Daoy (cell line): ENCODE measurements around the gene TCEAL7. TPM values are rescaled to one million over a fixed set of nuclear protein-coding genes. Genes with fewer than 3 reads are reported as not detected.
"Not testable (repeated sequence)": the region's sequence is repeated elsewhere in the genome, so short reads cannot be mapped to it uniquely, and the experiment has no call there.

Experiments used
- DNase-seq: peaks from one replicate; pipeline ENCODE4 v3.0.0-alpha.2; 2015; ENCODE audit warnings: low read depth
- total RNA-seq: library from RNA; depleted of rRNA; stranded (reverse); fragments of >200 nt; shearing (Covaris generic); gene quantifications from 2 replicates; pipeline ENCODE4 v1.2.3, GENCODE V29; 2014; rRNA removed

TCEAL7 gene
- total RNA-seq = 0.91 and 6.5 TPM in 2 replicates

GRCh38 chrX:103329991-103330390, at the start of gene TCEAL7:
Gene TCEAL7, plus strand, starts transcription at chrX:103330239. Its CDS starts 1,165 bp downstream, at chrX:103331404.
- no peak for DNase-seq

GRCh38 chrX:103293118-103293517, 36.9 kb upstream of the TCEAL7 start:
- DNase-seq = no peak

GRCh38 chrX:103304705-103305104, 25.3 kb upstream of the TCEAL7 start:
- no peak for DNase-seq

GRCh38 chrX:103305666-103306065, 24.4 kb upstream of the TCEAL7 start:
- not testable (repeated sequence) for DNase-seq

GRCh38 chrX:103309860-103310554, 20.0 kb upstream of the TCEAL7 start:
- DNase-seq = no peak

- DNase-seq = peak; percentile 81
Observed at GRCh38 chrX:103310555-103311398, 19.3 kb upstream of the TCEAL7 start, which contains the start of gene BEX2. Gene BEX2, minus strand, starts transcription at chrX:103310990. Its CDS starts 1,014 bp downstream, at chrX:103309976.

- DNase-seq = no peak
Observed at GRCh38 chrX:103311399-103311780, 18.6 kb upstream of the TCEAL7 start.

GRCh38 chrX:103330681-103331288, 746 bp downstream of the TCEAL7 start:
- DNase-seq = no peak

GRCh38 chrX:103338663-103339062, 8.6 kb downstream of the TCEAL7 start:
- DNase-seq = no peak

GRCh38 chrX:103343105-103343504, 13.1 kb downstream of the TCEAL7 start:
- DNase-seq = peak; percentile 12

GRCh38 chrX:103344606-103345005, 14.6 kb downstream of the TCEAL7 start:
- no peak for DNase-seq

GRCh38 chrX:103347682-103348397, 17.8 kb downstream of the TCEAL7 start:
- DNase-seq = no peak

GRCh38 chrX:103356130-103356798, 26.2 kb downstream of the TCEAL7 start, which contains the start of gene TCEAL9:
Gene TCEAL9, plus strand, starts transcription at chrX:103356506. Its CDS starts 1,179 bp downstream, at chrX:103357685.
- peak; percentile 71 for DNase-seq

- no peak for DNase-seq
Observed at GRCh38 chrX:103356858-103357257, 26.8 kb downstream of the TCEAL7 start.

GRCh38 chrX:103357871-103358270, 27.8 kb downstream of the TCEAL7 start:
- DNase-seq = no peak

- DNase-seq = not testable (repeated sequence)
Observed at GRCh38 chrX:103359605-103360004, 29.6 kb downstream of the TCEAL7 start.

- DNase-seq = no peak
Observed at GRCh38 chrX:103360092-103360491, 30.1 kb downstream of the TCEAL7 start.

- DNase-seq = no peak
Observed at GRCh38 chrX:103360916-103361315, 30.9 kb downstream of the TCEAL7 start.

GRCh38 chrX:103361798-103362197, 31.8 kb downstream of the TCEAL7 start:
- no peak for DNase-seq

- no peak for DNase-seq
Observed at GRCh38 chrX:103362474-103362873, 32.4 kb downstream of the TCEAL7 start.

- no peak for DNase-seq
Observed at GRCh38 chrX:103363046-103363445, 33.0 kb downstream of the TCEAL7 start.
